Activated naive CD8-positive, alpha-beta T cell treated with anti-CD3 and anti-CD28 coated beads, Interleukin-2, amount 10 ng/mL, durations not matched to agents 7 days and 5 days (primary cell): ENCODE data around the gene MED29. TPM values are rescaled to one million over a fixed set of nuclear protein-coding genes. Genes with fewer than 3 reads are reported as not detected.

Source experiments
- ATAC-seq: fragments of 150-1000 bp; cut with Tn5 transposase; one replicate; pipeline ENCODE4 v1.10.0; 2021; ENCODE audit warnings: low read depth, moderate library complexity
- POLR2A ChIA-PET: fragments of 350-600 bp; sonication (Branson Sonifier 250); formaldehyde crosslinking; loops from one replicate; lab custom pipeline; 2021; ENCODE audit warnings: antibody characterized with exemption; lab: Charles Lee
- DNase-seq: peaks from one replicate; pipeline ENCODE4 v3.0.0; 2021
- H3K27ac Mint-ChIP-seq: one replicate; pipeline ENCODE4 v1.8.0; 2022; ENCODE audit warnings: mild to moderate bottlenecking, mixed read lengths
- H3K27me3 Mint-ChIP-seq: one replicate; pipeline ENCODE4 v1.8.0; 2022; ENCODE audit warnings: mild to moderate bottlenecking, moderate library complexity, mixed read lengths
- H3K36me3 Mint-ChIP-seq: one replicate; pipeline ENCODE4 v1.8.0; 2021; ENCODE audit warnings: mild to moderate bottlenecking, mixed read lengths
- H3K4me1 Mint-ChIP-seq: one replicate; pipeline ENCODE4 v1.8.0; 2021; ENCODE audit warnings: mixed read lengths
- H3K4me3 Mint-ChIP-seq: one replicate; pipeline ENCODE4 v1.8.0; 2022; ENCODE audit warnings: mild to moderate bottlenecking, moderate library complexity, mixed read lengths
- H3K9me3 Mint-ChIP-seq: one replicate; pipeline ENCODE4 v1.8.0; 2021; ENCODE audit warnings: mixed read lengths
- total RNA-seq, 2 experiments: library from RNA; stranded (reverse); gene quantifications; one replicate each; pipeline ENCODE4 v1.2.3, GENCODE V29; 2021

MED29 gene
- total RNA-seq, 2 experiments from 2014 or later = 39.0 to 40.7 TPM

- Mint-ChIP-seq H3K4me1 (peaks cover 37% of the 10 kb centered on the region), H3K27ac (peak within 1 kb of the TSS; percentile 98), H3K27me3 (peaks cover 2% of the 10 kb centered on the region), H3K9me3 (no peaks in the 10 kb centered on the region), H3K36me3 (peaks cover 26% of the 10 kb centered on the region), H3K4me3 (peak within 1 kb of the TSS; percentile 97)
- DNase-seq (peak; percentile 98), ATAC-seq (peak; percentile 69)
- POLR2A ChIA-PET = interaction anchor here (1.0 to 2.4 kb wide), 9 partner anchors 11 to 287 kb away, joined by 3 to 69 read pairs (median 13); partner anchors contain the start of genes MED29, PAF1, PAK4 and RPS16
Observed at GRCh38 chr19:39412100-39412866, 21.1 kb downstream of the MED29 start, which contains the start of gene PLEKHG2. Gene PLEKHG2 (plus strand): TSS chr19:39412669. CDS start chr19:39414087, 1,418 bp downstream.

GRCh38 chr19:39412867-39413271, 21.7 kb downstream of the MED29 start:
- DNase-seq = no peak
- Mint-ChIP-seq H3K36me3 (peaks cover 25% of the 10 kb centered on the region), H3K4me3 (peak overlapping the region; percentile 84), H3K27me3 (peaks cover 2% of the 10 kb centered on the region), H3K27ac (peak overlapping the region; percentile 98), H3K4me1 (peaks cover 39% of the 10 kb centered on the region), H3K9me3 (no peaks in the 10 kb centered on the region)
- no peak for ATAC-seq
- POLR2A ChIA-PET = interaction anchor here (0.6 to 2.4 kb wide), 6 partner anchors 12 to 287 kb away, joined by 3 to 69 read pairs (median 16); partner anchors contain the start of genes MED29, PAF1, PAK4 and SAMD4B

- ATAC-seq = no peak
- Mint-ChIP-seq H3K4me3 (peak overlapping the region; percentile 97), H3K9me3 (no peaks in the 10 kb centered on the region), H3K27ac (peak overlapping the region; percentile 98), H3K27me3 (peaks cover 2% of the 10 kb centered on the region), H3K36me3 (peaks cover 20% of the 10 kb centered on the region), H3K4me1 (peaks cover 39% of the 10 kb centered on the region)
- POLR2A ChIA-PET = interaction anchor here (0.6 to 2.7 kb wide), 4 partner anchors 13 to 22 kb away, joined by 3 to 18 read pairs (median 5); partner anchors contain the start of gene RPS16
- no peak for DNase-seq
Observed at GRCh38 chr19:39413272-39413910, 22.2 kb downstream of the MED29 start.

DNA sequence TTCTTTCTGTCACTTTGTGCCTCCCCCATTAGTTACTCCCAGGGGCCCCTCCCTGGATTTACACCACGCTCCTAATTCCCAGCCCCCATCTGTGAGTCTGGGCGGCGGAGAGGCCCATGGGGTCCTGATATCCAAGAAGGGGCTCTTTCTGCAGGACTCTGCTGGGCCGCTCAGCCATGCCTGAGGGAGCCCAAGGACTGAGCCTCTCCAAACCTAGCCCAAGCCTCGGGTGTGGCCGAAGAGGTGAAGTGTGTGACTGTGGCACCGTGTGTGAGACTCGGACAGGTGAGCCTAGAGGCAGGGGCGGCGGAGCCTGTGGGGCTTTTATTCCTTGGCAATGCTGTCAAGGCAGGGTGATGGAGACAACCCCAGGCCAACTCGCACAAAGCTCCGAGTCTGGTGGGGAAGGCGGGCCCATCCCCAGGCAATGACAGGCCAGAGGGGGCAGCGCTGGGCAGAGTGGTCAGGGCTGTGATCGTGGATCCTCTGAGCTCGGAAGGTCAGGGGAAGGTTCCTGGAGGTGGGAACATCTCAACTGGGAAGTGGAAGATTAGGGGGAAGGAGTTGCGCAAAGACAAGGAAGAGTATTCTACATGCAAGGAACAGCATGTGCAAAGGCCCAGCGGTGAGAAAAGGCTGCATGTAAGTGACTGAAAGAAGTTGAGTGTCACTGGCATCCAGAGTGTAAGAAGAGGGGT, 22.9 kb downstream of the MED29 start:
- peaks cover 33% of the 10 kb centered on the region for H3K4me1 Mint-ChIP-seq
- H3K27ac Mint-ChIP-seq = peak overlapping the region; percentile 90
- H3K27me3 Mint-ChIP-seq = peaks cover 2% of the 10 kb centered on the region
- DNase-seq = no peak
- no peaks in the 10 kb centered on the region for H3K9me3 Mint-ChIP-seq
- POLR2A ChIA-PET = interaction anchor here (1.1 to 2.7 kb wide), 3 partner anchors 13 to 21 kb away, joined by 3 to 18 read pairs (median 5); partner anchors contain the start of gene RPS16
- no peak for ATAC-seq
- H3K36me3 Mint-ChIP-seq = peaks cover 14% of the 10 kb centered on the region
- peak overlapping the region; percentile 97 for H3K4me3 Mint-ChIP-seq

DNA sequence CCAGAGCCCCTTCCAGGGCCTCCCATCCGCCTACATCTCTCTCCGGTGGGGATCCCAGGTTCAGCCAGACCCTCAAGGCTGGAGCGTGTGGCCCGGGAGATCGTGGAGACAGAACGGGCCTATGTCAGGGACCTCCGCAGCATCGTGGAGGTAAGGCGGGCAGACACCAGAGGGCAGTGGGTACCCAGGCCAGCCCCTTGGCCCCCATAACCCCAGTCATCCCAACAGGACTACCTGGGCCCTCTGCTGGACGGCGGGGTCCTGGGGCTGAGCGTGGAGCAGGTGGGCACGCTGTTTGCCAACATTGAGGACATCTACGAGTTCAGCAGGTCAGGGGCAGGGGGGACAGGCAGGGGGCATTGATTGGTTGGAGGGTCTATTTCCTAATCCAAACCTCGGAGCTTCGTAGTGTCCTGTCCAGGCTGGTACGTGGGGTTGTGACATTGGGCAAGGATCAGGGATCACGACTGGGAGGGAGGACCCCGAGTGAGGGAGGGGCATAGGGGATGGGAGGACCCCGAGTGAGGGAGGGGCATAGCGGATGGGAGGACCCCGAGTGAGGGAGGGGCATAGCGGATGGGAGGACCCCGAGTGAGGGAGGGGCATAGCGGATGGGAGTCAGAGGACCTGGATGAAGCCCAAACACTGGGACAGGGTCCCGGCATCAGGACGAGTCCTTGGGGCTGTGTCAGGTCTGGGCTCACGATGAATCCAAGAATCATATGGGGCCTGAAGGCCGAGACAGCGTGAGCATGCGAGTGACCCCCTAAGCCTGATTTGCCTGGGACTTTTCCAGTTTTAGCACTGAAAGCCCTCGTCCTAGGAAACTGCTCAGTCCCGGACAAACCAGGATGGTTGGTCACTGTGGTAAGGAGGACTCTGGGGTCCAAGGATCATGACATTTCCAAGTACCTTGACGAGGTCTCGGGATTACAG, 24.2 kb downstream of the MED29 start:
- POLR2A ChIA-PET = interaction anchor here (2.7 kb wide), 1 partner anchor 20 kb away, joined by 18 read pairs; the partner anchor contains the start of gene RPS16
- no peak overlapping the region for H3K27ac Mint-ChIP-seq
- DNase-seq (no peak), ATAC-seq (no peak)
- H3K36me3 Mint-ChIP-seq = peaks cover 14% of the 10 kb centered on the region
- H3K4me1 Mint-ChIP-seq = peaks cover 31% of the 10 kb centered on the region
- peaks cover 2% of the 10 kb centered on the region for H3K27me3 Mint-ChIP-seq
- no peaks in the 10 kb centered on the region for H3K9me3 Mint-ChIP-seq
- H3K4me3 Mint-ChIP-seq = no peak overlapping the region

GRCh38 chr19:39416152-39417120, 25.3 kb downstream of the MED29 start:
- no peak overlapping the region for H3K27ac Mint-ChIP-seq
- no peak for ATAC-seq
- peaks cover 14% of the 10 kb centered on the region for H3K36me3 Mint-ChIP-seq
- H3K4me3 Mint-ChIP-seq = no peak overlapping the region
- H3K27me3 Mint-ChIP-seq = peaks cover 2% of the 10 kb centered on the region
- H3K4me1 Mint-ChIP-seq = peaks cover 20% of the 10 kb centered on the region
- DNase-seq = no peak
- H3K9me3 Mint-ChIP-seq = no peaks in the 10 kb centered on the region
- POLR2A ChIA-PET = interaction anchor here (6.0 kb wide), 1 partner anchor 19 kb away, joined by 26 read pairs; the partner anchor contains the start of gene RPS16

GRCh38 chr19:39417463-39418181, 26.4 kb downstream of the MED29 start:
- H3K9me3 Mint-ChIP-seq = no peaks in the 10 kb centered on the region
- POLR2A ChIA-PET = interaction anchor here (0.6 to 6.0 kb wide), 3 partner anchors 13 to 21 kb away, joined by 3 to 26 read pairs (median 4); partner anchors contain the start of gene RPS16
- peaks cover 12% of the 10 kb centered on the region for H3K36me3 Mint-ChIP-seq
- no peak for ATAC-seq
- peaks cover 14% of the 10 kb centered on the region for H3K4me1 Mint-ChIP-seq
- H3K27me3 Mint-ChIP-seq = no peaks in the 10 kb centered on the region
- H3K27ac Mint-ChIP-seq = no peak overlapping the region
- no peak overlapping the region for H3K4me3 Mint-ChIP-seq
- DNase-seq = no peak

DNA sequence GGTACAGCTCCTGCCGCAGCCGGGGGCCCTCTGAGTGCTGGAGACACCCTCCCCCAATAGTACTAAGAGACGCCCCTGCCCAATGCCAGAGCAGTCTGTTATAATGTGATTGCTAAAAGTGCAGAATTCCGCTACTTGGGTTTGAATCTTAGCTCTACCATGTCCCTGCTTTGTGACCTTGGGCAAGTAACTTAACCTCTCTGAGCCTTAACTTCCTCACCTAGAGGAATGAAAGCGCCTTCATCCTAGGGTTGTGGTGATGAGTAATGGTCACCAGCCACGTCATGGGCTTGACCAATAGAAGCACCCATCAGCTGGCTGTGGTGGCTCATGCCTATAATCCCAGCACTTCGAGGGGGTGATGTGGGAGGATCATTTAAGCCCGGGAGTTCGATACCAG, 27.8 kb downstream of the MED29 start:
- ATAC-seq (no peak), DNase-seq (no peak)
- POLR2A ChIA-PET = interaction anchor here (0.9 to 6.0 kb wide), 3 partner anchors 9 to 16 kb away, joined by 4 to 26 read pairs (median 4); partner anchors contain the start of gene RPS16
- no peaks in the 10 kb centered on the region for H3K27me3 Mint-ChIP-seq
- no peak overlapping the region for H3K4me3 Mint-ChIP-seq
- peaks cover 11% of the 10 kb centered on the region for H3K36me3 Mint-ChIP-seq
- peaks cover 10% of the 10 kb centered on the region for H3K4me1 Mint-ChIP-seq
- H3K27ac Mint-ChIP-seq = no peak overlapping the region
- no peaks in the 10 kb centered on the region for H3K9me3 Mint-ChIP-seq

DNA sequence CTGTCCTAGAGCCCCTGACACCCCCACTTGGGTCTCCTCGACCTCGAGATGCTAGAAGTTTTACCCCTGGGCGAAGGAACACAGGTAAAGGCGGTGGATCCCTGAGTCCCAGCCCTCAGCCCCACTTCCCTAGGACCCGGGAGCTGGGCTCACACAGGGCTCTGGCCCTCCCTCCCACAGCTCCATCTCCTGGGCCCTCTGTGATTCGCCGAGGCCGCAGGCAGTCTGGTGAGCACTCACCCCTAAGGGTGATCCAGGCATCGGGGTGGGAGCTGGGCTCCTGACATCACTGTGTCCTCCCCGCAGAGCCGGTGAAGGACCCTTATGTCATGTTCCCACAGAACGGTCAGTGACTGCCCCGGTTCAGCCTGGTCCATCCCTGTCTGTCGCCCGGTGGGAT, 29.6 kb downstream of the MED29 start:
- Mint-ChIP-seq H3K36me3 (peaks cover 5% of the 10 kb centered on the region), H3K4me1 (peaks cover 1% of the 10 kb centered on the region), H3K4me3 (no peak overlapping the region), H3K9me3 (no peaks in the 10 kb centered on the region), H3K27ac (no peak overlapping the region), H3K27me3 (no peaks in the 10 kb centered on the region)
- ATAC-seq = no peak
- DNase-seq = no peak
- POLR2A ChIA-PET = interaction anchor here (6.0 kb wide), 1 partner anchor 15 kb away, joined by 26 read pairs; the partner anchor contains the start of gene RPS16

DNA sequence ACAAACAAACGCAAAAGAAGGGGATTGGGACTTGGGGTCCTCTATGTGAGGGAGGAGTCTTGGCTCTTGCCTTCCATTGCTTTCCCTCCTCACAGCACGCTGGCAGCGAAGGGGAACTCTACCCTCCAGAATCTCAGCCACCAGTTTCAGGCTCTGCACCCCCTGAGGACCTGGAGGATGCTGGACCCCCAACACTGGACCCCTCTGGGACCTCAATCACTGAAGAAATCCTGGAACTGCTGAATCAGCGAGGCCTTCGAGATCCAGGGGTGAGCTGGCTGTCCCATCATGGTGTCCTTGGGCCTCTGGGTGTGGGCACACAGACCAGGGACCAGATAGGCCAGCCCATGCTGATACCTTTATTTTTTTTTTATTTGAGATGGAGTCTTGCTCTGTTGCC, 30.8 kb downstream of the MED29 start:
- Mint-ChIP-seq H3K27me3 (no peaks in the 10 kb centered on the region), H3K9me3 (no peaks in the 10 kb centered on the region), H3K4me1 (peaks cover 1% of the 10 kb centered on the region), H3K27ac (no peak overlapping the region), H3K36me3 (peaks cover 7% of the 10 kb centered on the region), H3K4me3 (no peak overlapping the region)
- DNase-seq = no peak
- POLR2A ChIA-PET = interaction anchor here (0.6 to 6.0 kb wide), 2 partner anchors 13 to 22 kb away, joined by 4 to 26 read pairs; partner anchors contain the start of gene RPS16
- no peak for ATAC-seq
